Epithelial cell of esophagus (primary cell): ENCODE measurements around the gene ZNF397.
"Not testable (repeated sequence)": the region's sequence is repeated elsewhere in the genome, so short reads cannot be mapped to it uniquely, and the experiment has no call there.

Experiments
- DNase-seq: peaks from one replicate; pipeline ENCODE4 v3.0.0; 2010; ENCODE audit warnings: low read depth
- H3K4me3 ChIP-seq: 2 replicates; pipeline ENCODE4 v1.5.1; 2011; ENCODE audit warnings: mild to moderate bottlenecking, low read length, control low read depth
- CTCF ChIP-seq: IDR thresholded peaks from 2 replicates; pipeline ENCODE4 v1.5.1; 2011; ENCODE audit warnings: low read depth, mild to moderate bottlenecking, low read length, control low read depth, inconsistent platforms; ENCODE audit not compliant: insufficient read depth; ENCODE audit errors: missing control alignments

Gene ZNF397

GRCh38 chr18:35203067-35203466, 37.8 kb upstream of the ZNF397 start:
- TF ChIP-seq CTCF: no peak
- DNase-seq: no peak
- no peak overlapping the region for H3K4me3 ChIP-seq

- no peak overlapping the region for H3K4me3 ChIP-seq
- DNase-seq: no peak
- no peak for TF ChIP-seq CTCF
These were observed 35.6 kb upstream of the ZNF397 start for GRCh38 chr18:35205199-35205712.

- not testable (repeated sequence) for DNase-seq, H3K4me3 ChIP-seq
These were observed 34.9 kb upstream of the ZNF397 start for GRCh38 chr18:35205746-35206458.

GRCh38 chr18:35215026-35215425, 25.8 kb upstream of the ZNF397 start:
- DNase-seq: no peak
- no peak overlapping the region for H3K4me3 ChIP-seq
- no peak for TF ChIP-seq CTCF

- not testable (repeated sequence) for DNase-seq, H3K4me3 ChIP-seq
These were observed 24.2 kb upstream of the ZNF397 start for GRCh38 chr18:35216611-35217010.

- not testable (repeated sequence) for H3K4me3 ChIP-seq
These were observed 21.5 kb upstream of the ZNF397 start for GRCh38 chr18:35219331-35219730.

GRCh38 chr18:35220424-35220823, 20.4 kb upstream of the ZNF397 start:
- no peak overlapping the region for H3K4me3 ChIP-seq
- no peak for TF ChIP-seq CTCF
- DNase-seq: no peak

More at GRCh38 chr18:35219331-35219730, 21.5 kb upstream of the ZNF397 start:
- peak; percentile 32 for DNase-seq

- DNase-seq: no peak
- H3K4me3 ChIP-seq: no peak overlapping the region
- no peak for TF ChIP-seq CTCF
These were observed 17.0 kb upstream of the ZNF397 start for GRCh38 chr18:35223797-35224196.
